OCI-LY7 (cell line): ENCODE results near the gene ZFTA. TPM values are rescaled to one million over a fixed set of nuclear protein-coding genes. Genes with fewer than 3 reads are reported as not detected.

ENCODE experiments used
- BruUV-seq: library from RNA; stranded (reverse); fragments of 400-500 nt; replicated peaks from 2 replicates; lab custom pipeline; 2021; lab: Mats Ljungman, UMichigan
- CTCF ChIA-PET: fragments of 300-600 bp; sonication (Branson Sonifier 250); formaldehyde crosslinking; loops from one replicate; lab custom pipeline; 2022; ENCODE audit warnings: antibody characterized with exemption; ENCODE audit not compliant: unreplicated experiment; lab: Charles Lee
- POLR2A ChIA-PET: fragments of 300-600 bp; sonication (Branson Sonifier 250); formaldehyde crosslinking; loops from one replicate; lab custom pipeline; 2022; ENCODE audit warnings: antibody characterized with exemption; lab: Charles Lee
- DNase-seq: peaks from one replicate; pipeline ENCODE4 v3.0.0-alpha.2; 2015; ENCODE audit warnings: low spot score
- H2AFZ ChIP-seq: fragments of 200-600 bp; sonication (generic), shearing (Covaris generic); 2 replicates; pipeline ENCODE4 v1.6.1; 2014; ENCODE audit warnings: mild to moderate bottlenecking, antibody characterized with exemption, low read length, moderate library complexity
- H3K27ac ChIP-seq: fragments of 200-600 bp; sonication (generic); 2 replicates; pipeline ENCODE4 v1.5.1; 2014; ENCODE audit warnings: mixed run types, low read depth, mild to moderate bottlenecking, moderate library complexity, low read length, inconsistent platforms; ENCODE audit not compliant: poor library complexity, severe bottlenecking
- H3K36me3 ChIP-seq: fragments of 200-600 bp; sonication (generic); 2 replicates; pipeline ENCODE4 v1.6.1; 2014; ENCODE audit warnings: mild to moderate bottlenecking, antibody characterized with exemption, low read length, moderate library complexity, mixed read lengths; ENCODE audit not compliant: insufficient read depth
- H3K4me1 ChIP-seq: fragments of 200-600 bp; sonication (generic); 2 replicates; pipeline ENCODE4 v1.5.1; 2014; ENCODE audit warnings: mild to moderate bottlenecking, low read length; ENCODE audit not compliant: insufficient read depth, poor library complexity, severe bottlenecking
- H3K4me2 ChIP-seq: fragments of 200-600 bp; sonication (generic); 2 replicates; pipeline ENCODE4 v1.6.1; 2014; ENCODE audit warnings: mild to moderate bottlenecking, low read length
- H3K4me3 ChIP-seq: fragments of 200-600 bp; sonication (generic); 2 replicates; pipeline ENCODE4 v1.5.1; 2014; ENCODE audit warnings: mild to moderate bottlenecking, low read depth, low read length; ENCODE audit not compliant: poor library complexity, severe bottlenecking
- H3K79me2 ChIP-seq: fragments of 200-600 bp; sonication (generic); 2 replicates; pipeline ENCODE4 v1.6.1; 2016; ENCODE audit warnings: low read depth, mild to moderate bottlenecking, low read length, moderate library complexity, mixed read lengths; ENCODE audit not compliant: insufficient read depth
- H3K9me2 ChIP-seq: fragments of 200-600 bp; sonication (generic); 2 replicates; pipeline ENCODE4 v1.6.1; 2016; ENCODE audit warnings: mild to moderate bottlenecking, low read length, mixed read lengths; ENCODE audit not compliant: insufficient read depth
- H3K9me3 ChIP-seq: fragments of 200-600 bp; sonication (generic); 2 replicates; pipeline ENCODE4 v1.6.1; 2014; ENCODE audit warnings: mild to moderate bottlenecking, mixed run types, low read length, mixed read lengths
- H4K20me1 ChIP-seq: fragments of 200-600 bp; sonication (generic); 2 replicates; pipeline ENCODE4 v1.6.1; 2014; ENCODE audit warnings: mild to moderate bottlenecking, antibody characterized with exemption, low read length, moderate library complexity, mixed read lengths; ENCODE audit not compliant: insufficient read depth
- EZH2phosphoT487 ChIP-seq: fragments of 200-600 bp; sonication (generic); IDR thresholded peaks from 2 replicates; pipeline ENCODE4 v1.6.1; 2018; ENCODE audit warnings: low read depth, borderline replicate concordance, mild to moderate bottlenecking, mixed run types, antibody characterized with exemption, low read length, moderate library complexity, mixed read lengths
- intact Hi-C: fragments of 100-400 bp; cut with micrococcal nuclease; formaldehyde crosslinking; loops from one replicate; pipeline ENCODE4 v1.10.0; 2022; ENCODE audit not compliant: unreplicated experiment
- total RNA-seq, 2 experiments: library from RNA; depleted of rRNA in 1 of 2; stranded (reverse); fragments of >200 nt in 1 of 2; shearing (Covaris generic) in 1 of 2; gene quantifications; 2 replicates each; pipeline ENCODE4 v1.2.3, GENCODE V29; 2014 to 2022
- TF ChIP-seq, protein P1 (sequence below): fragments of 200-600 bp; sonication (generic); conservative IDR thresholded peaks from 2 replicates; pipeline ENCODE4 v1.5.1; 2014; ENCODE audit warnings: mild to moderate bottlenecking, antibody characterized with exemption, low read length, moderate library complexity, mixed read lengths

ZFTA gene
- total RNA-seq, 2 experiments from 2014 or later: 6.8 to 12.7 TPM

GRCh38 chr11:63764340-63764678, 4.3 kb downstream of the ZFTA start:
- no peaks in the 10 kb centered on the region for H3K9me2 ChIP-seq
- no TSS peak for BruUV-seq
- no peak overlapping the region for H3K4me2 ChIP-seq
- no peak for TF ChIP-seq EZH2phosphoT487
- TF ChIP-seq, protein P1, sequence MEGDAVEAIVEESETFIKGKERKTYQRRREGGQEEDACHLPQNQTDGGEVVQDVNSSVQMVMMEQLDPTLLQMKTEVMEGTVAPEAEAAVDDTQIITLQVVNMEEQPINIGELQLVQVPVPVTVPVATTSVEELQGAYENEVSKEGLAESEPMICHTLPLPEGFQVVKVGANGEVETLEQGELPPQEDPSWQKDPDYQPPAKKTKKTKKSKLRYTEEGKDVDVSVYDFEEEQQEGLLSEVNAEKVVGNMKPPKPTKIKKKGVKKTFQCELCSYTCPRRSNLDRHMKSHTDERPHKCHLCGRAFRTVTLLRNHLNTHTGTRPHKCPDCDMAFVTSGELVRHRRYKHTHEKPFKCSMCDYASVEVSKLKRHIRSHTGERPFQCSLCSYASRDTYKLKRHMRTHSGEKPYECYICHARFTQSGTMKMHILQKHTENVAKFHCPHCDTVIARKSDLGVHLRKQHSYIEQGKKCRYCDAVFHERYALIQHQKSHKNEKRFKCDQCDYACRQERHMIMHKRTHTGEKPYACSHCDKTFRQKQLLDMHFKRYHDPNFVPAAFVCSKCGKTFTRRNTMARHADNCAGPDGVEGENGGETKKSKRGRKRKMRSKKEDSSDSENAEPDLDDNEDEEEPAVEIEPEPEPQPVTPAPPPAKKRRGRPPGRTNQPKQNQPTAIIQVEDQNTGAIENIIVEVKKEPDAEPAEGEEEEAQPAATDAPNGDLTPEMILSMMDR: no peak
- intact Hi-C loops: no loop called here
- ChIA-PET CTCF (no interaction called here), POLR2A (no interaction called here)
- no peak overlapping the region for H3K4me3 ChIP-seq
- H3K36me3 ChIP-seq: peaks cover 24% of the 10 kb centered on the region; the same call in 1 of the 2 replicates
- no peak for DNase-seq
- peaks cover 12% of the 10 kb centered on the region; the same call in 1 of the 2 replicates for H4K20me1 ChIP-seq
- no peak overlapping the region for H3K27ac ChIP-seq
- H3K4me1 ChIP-seq: peaks cover 15% of the 10 kb centered on the region
- H3K9me3 ChIP-seq: no peaks in the 10 kb centered on the region
- H2AFZ ChIP-seq: no peak overlapping the region
- 0 out of 2 replicates have a peak, but pooled peaks cover 6% of the 10 kb centered on the region for H3K79me2 ChIP-seq

GRCh38 chr11:63763496-63764339, 4.9 kb downstream of the ZFTA start:
- Histone ChIP-seq H3K9me3 (no peaks in the 10 kb centered on the region), H3K36me3 (peaks cover 26% of the 10 kb centered on the region; the same call in 1 of the 2 replicates), H2AFZ (no peak overlapping the region), H3K4me1 (peaks cover 13% of the 10 kb centered on the region), H3K9me2 (no peaks in the 10 kb centered on the region), H4K20me1 (peaks cover 12% of the 10 kb centered on the region; the same call in 1 of the 2 replicates), H3K4me3 (no peak overlapping the region), H3K27ac (no peak overlapping the region), H3K79me2 (0 out of 2 replicates have a peak, but pooled peaks cover 6% of the 10 kb centered on the region), H3K4me2 (no peak overlapping the region)
- no peak for DNase-seq
- intact Hi-C loops: no loop called here
- TF ChIP-seq, protein P1: no peak
- no peak for TF ChIP-seq EZH2phosphoT487
- no TSS peak for BruUV-seq
- ChIA-PET POLR2A (no interaction called here), CTCF (no interaction called here)
